NCI-H1417 (cell line): ENCODE measurements around the gene TMEM250.
"Not testable (repeated sequence)": the region's sequence is repeated elsewhere in the genome, so short reads cannot be mapped to it uniquely, and the experiment has no call there.

Experiments
- DNase-seq, 3 experiments: peaks; one replicate each; lab custom pipeline; 2025; lab: John Stamatoyannopoulos, UW

Gene TMEM250, protein sequence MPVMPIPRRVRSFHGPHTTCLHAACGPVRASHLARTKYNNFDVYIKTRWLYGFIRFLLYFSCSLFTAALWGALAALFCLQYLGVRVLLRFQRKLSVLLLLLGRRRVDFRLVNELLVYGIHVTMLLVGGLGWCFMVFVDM

GRCh38 chr9:136118320-136119060, at the start of gene TMEM250:
TMEM250 (minus strand) TSS chr9:136118875; CDS start chr9:136116900, 1,975 bp downstream.
- DNase-seq: peak; percentile 92 to 99 (median 98)

DNA sequence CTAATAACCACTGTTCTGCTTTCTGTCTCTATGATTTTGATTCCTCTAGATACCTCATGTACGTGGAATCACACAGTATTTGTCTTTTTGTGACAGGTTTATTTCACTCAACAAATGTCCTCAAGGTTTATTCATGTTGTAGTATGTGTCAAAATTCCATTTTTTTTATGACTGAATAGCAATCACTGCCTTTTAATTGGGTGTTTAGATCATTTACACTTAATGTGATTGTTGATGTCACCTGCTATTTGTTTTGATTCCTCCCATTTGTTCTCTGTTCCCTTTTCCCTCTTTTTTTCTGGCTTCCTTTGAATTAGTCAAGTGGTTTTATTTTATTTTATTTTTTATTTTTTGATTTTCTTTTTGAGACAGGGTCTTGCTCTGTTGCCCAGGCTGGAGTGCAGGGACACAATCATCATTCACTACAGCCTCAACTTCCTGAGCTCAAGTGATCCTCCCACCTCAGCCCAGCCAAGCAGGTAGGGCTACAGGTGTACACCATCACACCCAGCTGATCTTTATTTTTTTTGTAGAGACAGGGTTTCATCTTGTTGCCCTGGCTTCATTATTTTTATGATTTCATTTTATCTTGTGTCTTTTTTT, 44.7 kb upstream of the TMEM250 start:
- no peak for DNase-seq

DNA sequence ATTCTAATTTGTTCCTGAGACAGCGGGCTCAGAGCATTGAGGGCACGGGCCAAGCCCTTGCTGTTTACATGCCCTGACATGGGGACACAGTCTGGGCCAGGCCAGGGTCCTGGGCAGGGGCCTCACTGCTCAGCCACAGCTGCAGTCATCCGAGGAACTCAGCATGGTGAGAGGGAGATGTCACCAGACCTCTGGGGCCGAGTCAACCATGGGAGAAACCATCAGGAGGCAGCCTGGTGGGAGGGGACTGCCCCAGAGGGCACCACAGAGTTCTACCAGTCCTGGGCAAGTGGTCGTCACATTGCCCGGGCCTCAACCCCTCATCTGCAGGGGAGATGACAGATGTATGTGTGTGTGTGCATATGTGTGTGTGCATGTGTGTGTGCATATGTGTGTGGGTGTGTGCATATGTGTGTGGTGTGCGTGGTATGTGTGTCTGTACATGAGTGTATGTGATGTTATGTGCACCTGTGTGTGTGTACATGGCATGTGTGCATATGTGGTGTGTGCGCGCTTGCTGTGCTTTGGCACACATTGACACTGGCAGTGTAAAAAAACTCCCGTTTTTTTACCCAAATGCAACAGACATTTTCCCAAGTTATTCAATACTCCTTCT, 42.4 kb upstream of the TMEM250 start:
- DNase-seq: peak in 2 of 3 experiments; percentile 53 to 63

DNA sequence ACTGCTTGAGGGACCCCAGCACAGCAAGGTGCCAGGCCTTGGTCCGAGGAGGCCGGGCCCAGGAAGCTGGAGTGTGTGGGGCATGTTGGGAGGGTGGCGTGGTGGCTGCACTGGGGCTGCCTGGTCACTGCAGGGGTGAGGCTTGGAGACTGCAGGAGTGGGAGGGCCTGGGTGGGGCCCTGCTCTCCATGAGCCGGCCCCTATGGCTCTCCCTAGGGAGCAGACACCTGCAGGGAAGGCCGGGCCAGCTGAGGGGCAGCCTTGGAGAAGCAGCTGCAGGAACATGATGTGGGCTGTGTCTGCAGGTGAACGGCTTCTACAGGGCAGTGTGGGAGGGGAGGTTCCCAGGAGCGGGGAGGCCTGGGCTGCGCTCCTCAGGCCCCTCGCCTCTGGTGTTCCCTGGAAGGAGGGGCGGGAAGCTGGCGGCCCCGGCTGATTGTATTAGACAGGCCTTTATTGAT, 41.7 kb upstream of the TMEM250 start:
- peak; percentile 65 to 90 (median 84) for DNase-seq

DNA sequence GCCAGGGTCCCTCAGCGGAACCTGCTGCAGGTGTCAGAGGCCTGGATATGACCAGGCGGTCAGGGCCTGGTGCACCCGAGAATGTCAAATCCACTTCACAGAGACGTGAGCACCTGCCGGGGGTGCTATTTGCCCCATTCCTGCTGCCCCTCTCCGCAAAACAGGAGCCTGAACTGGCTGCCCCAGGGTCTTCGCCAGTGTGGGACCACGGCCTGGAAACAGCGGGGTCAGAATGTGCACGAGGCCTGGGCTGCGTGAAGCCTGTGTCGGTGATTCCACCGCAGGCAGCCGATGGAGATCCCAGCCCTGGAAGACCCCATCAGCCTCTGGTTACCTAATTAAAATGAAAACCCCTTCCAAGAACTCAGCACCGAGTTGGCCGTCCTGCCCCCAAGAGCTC, 41.2 kb upstream of the TMEM250 start:
- DNase-seq: no peak

DNA sequence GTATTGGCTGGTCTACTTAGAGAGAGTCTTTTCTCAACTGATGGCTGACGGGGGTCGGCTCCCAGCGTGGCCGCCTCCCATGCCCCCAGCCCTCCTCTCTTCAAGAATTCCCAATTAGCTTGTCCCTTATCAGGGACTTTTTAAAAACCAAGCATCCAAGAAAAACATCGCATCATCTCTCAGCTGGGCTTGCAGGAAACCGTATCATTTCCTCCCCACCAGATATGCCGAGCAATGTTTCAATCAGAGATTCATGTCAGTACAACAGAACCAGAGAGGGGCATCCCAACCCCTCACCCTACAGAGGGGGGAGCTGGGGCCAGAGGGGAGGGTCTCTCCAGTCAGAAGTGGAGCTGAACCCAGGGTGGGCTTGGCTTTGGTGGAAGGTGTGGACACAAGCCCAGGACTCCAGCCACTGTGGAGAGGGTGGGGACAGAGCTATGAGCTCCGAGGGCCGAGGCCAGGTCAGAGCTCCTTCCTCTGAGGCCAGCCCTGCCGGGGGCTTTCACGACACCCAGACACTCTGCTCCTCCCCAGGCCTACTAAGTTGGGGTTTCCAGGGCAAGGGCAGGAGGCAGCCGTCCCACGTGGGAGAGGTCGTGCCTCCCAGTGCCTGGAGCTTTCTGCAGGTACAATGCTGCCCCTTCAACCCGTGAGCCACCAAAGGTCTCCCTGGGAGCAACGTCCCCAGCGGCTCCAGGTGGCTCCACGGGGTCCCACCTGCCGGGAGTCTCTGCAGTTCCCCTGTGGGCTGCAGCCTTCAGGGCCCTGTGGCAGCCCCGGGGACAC, 39.0 kb upstream of the TMEM250 start:
- DNase-seq: no peak

- no peak for DNase-seq
These were observed 37.8 kb upstream of the TMEM250 start for GRCh38 chr9:136156209-136157120.

DNA sequence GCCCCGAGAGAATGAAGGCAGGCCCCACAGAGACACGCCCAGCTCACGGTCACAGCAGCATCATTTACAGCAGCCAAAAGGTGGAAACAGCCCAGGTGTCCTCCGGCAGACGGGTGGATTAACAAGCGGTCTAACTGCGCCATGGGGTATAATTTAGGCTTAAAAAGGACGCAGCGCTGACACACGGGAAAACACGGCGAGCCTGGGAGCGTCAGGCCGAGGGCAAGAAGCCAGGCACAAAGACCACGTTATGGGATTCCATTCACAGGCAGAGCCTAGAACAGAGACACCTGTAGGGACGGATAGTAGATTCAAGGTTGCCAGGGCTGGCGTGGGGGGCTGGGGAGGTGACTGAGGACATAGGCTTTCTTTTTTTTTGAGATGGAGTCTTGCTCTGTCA, 36.9 kb upstream of the TMEM250 start:
- DNase-seq: no peak

DNA sequence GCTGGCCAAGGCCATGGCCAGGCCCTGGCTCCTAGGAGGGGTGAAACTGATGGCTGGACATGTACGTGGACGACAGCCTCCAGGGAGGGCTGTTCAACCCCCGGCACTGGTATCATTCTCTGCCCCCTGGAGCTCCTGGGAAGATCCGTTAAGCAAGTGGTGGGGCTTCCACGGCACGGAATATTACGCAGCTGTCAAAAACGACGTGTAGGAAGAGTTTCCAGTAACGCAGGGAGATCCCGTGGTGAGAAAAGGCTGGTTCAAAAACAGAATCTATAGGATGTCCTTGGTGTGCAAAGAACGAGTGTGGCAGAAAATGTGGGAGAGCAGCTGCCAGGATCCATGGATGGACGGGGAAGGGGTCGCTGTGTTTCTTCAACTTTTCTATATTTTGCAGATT, 36.3 kb upstream of the TMEM250 start:
- DNase-seq: no peak

DNA sequence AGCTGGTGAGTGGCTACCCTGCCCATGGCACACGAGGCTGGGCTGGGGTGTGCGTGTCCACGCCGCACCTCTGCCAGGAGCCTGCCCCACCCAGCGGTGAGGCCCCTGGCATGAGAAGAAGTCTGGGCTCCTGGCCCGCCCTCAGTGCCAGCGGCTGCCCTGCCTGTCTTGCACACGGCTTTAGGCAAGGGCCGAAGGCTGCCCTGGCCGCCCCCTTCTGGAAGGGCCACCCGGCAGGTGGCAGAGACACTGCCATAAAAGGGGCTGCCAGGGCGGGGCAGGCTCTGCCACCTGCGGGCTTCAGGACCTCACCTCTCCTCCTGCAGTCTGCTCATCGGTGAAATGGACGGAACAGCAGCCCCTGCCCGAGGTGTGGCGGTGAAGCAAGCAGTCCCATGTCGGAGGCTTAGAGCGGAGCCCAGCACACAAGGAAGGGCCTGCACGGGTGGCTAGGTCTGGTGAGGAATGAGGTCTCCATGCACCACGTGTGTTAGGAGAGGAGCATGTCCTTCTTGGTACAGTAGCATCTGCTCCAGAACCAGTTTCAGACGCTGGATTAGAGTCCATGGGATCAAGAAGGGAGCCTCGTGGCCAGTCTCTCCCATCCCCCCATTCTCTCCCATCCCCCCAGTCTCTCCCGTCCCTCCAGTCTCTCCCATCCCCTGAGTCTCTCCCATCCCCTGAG, 34.8 kb upstream of the TMEM250 start:
- DNase-seq: no peak

DNA sequence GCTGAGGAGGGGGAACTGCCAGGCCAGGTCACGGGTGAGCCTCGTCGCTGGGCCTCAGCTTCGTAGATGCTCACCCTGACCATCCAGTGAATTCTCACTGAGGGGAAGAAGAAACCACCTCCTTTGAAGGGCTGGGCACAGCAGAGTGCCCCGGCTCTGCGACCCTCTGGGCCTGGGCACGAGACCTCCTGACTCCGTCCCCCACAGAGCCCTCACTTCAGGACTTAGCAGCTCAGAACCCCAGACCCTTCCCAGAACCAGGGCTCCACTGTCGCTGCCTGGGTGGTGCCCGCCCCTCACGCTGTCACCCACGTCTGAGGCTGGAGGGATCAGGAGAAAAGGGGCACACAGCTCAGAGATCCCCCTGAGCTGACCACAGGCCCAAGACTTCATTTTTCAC, 34.3 kb upstream of the TMEM250 start:
- no peak for DNase-seq

- DNase-seq: no peak
These were observed 33.8 kb upstream of the TMEM250 start for GRCh38 chr9:136152543-136152866.

DNA sequence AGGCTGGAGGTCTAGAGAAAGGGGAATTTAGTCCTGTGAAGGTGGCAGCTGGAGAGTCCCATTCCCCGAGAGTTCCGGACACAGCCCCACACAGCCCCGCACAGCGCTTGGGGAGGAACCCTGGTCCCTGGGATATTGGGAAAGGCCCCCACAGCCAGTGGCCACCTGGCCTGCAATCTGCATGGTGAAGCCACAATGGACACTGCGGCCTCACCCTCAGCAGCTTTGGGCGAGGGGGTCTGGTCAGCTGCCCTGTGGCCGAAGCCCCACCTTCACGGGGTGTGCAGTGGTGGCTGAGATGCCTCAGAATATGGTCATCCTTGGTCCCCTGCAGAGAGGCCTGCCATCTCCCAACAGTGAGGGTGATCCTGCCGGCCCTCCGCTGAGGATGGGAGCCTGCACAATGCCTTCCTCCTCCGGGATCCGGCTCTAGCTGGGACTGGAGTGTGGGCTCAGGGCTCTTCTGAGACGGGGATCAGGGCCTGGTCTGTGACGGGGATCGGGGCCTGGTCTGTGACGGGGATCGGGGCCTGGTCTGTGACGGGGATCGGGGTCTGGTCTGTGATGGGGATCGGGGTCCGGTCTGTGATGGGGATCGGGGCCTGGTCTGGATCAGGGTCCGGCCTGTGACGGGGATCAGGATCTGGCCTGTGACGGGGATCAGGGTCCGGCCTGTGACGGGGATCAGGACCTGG, 33.3 kb upstream of the TMEM250 start:
- no peak for DNase-seq

DNA sequence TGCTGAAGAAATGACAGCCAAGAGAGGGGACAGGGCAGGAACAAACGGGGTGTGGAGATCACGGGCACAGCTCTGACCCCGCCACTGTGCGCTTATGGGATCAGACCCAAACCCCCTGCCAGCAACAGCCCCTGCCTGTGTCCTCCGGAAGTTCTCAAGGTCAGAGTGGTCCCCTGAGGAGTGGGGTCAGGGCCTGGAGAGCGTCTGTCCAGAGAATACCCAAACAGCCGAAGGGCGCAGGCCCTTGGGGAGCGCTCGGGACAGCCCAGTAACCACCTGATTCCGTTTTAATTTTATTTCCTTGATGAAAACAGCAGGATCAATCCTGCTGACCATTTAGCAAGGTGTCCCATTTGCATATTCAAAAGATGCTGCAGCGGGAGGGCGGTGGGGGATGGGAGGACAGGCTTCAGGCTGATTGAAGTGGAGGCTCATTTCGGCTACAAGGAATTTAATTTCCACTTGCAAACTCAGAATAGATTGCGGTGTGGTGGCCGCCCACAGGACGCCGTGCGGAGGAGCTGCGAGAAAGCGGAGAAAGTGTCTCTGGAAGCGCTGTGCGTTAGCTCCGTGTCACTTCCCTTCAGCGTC, 32.6 kb upstream of the TMEM250 start:
- DNase-seq: no peak

GRCh38 chr9:136150664-136151213, 32.1 kb upstream of the TMEM250 start:
- not testable (repeated sequence) for DNase-seq

GRCh38 chr9:136149853-136150252, 31.2 kb upstream of the TMEM250 start:
- no peak for DNase-seq

DNA sequence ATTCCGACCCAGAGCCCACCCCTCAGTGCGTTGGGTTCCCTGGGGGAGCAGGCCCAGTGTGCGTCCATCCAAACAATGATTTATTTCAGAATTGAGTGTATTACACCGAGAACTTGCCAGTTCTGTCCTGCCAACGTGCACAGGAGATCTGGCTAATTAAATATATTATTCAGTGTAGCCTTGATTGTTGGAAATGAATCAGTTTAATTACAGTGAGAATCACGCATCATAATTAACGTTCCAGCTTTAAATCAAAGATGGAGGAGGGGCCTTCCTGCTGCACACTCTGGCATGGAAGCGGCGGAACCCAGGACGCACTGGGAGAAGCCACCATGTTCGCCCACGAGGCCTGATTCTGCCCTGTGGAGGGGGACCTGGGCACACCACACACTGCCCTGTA, 30.7 kb upstream of the TMEM250 start:
- no peak for DNase-seq

- DNase-seq: no peak
These were observed 30.1 kb upstream of the TMEM250 start for GRCh38 chr9:136148766-136149165.
